ENCODE data around the gene CHAT. TPM values are rescaled to one million over a fixed set of nuclear protein-coding genes. Genes with fewer than 3 reads are reported as not detected.

The CHAT gene
- total RNA-seq, 1 experiment from 2014 or later, result not detected

DNA sequence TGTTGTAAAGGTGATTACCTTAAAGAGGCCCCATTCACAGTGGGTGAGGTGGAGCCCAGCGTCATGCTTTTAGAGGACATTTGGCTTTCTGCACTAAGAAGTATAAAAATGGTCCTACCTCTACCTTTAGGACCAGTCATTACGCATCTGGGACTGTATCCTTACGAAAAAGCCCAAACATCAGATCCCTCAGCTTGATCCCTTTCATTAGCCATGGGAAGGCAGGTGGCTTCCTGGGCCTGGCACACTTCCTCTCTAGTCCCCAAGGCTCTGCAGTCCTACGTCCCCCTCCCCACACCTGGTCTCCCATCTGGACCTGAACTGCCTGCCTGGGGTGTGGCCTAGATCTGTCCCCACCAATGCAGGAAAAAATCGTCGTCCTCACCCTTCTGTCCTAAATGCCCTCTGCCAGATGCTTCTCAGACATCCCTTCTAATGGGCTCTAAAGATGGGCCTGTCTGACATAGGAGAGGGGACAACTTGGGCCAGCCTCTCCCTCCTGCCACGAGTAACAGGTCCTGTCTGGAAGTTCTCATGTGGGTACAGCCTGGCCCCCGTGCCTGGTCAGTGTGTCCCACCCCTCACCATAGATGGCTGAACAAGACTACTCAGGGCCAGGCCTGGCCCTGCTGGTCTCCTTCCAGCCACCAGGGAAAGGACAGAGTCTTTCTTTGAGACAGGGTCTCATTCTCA, 15.5 kb upstream of the CHAT start:
- DNase-seq (ENCODE audit: unreplicated experiment), result no peak
- H3K9me3 Mint-ChIP-seq (ENCODE audit: unreplicated experiment), result no peaks in the 10 kb centered on the region
- TF ChIP-seq, protein P1, sequence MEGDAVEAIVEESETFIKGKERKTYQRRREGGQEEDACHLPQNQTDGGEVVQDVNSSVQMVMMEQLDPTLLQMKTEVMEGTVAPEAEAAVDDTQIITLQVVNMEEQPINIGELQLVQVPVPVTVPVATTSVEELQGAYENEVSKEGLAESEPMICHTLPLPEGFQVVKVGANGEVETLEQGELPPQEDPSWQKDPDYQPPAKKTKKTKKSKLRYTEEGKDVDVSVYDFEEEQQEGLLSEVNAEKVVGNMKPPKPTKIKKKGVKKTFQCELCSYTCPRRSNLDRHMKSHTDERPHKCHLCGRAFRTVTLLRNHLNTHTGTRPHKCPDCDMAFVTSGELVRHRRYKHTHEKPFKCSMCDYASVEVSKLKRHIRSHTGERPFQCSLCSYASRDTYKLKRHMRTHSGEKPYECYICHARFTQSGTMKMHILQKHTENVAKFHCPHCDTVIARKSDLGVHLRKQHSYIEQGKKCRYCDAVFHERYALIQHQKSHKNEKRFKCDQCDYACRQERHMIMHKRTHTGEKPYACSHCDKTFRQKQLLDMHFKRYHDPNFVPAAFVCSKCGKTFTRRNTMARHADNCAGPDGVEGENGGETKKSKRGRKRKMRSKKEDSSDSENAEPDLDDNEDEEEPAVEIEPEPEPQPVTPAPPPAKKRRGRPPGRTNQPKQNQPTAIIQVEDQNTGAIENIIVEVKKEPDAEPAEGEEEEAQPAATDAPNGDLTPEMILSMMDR (IDR thresholded peaks at IDR 0.05; ENCODE audit: unreplicated experiment), result no peak
- CTCF ChIA-PET, result interaction anchor here (0.6 kb wide), 1 partner anchor 109 kb away, joined by 3 read pairs; no protein-coding TSS in a partner anchor
- no peak overlapping the region for H3K4me3 Mint-ChIP-seq (ENCODE audit: unreplicated experiment)
- H3K27ac Mint-ChIP-seq (ENCODE audit: low read depth, unreplicated experiment), result no peak overlapping the region
- BruUV-seq (replicated peaks), result no TSS peak
- H3K4me1 Mint-ChIP-seq (ENCODE audit: insufficient read depth, unreplicated experiment), result peaks cover 7% of the 10 kb centered on the region
- intact Hi-C loops (cut with micrococcal nuclease), result no loop called here
- POLR2A ChIA-PET, result no interaction called here
- H3K27me3 Mint-ChIP-seq (ENCODE audit: insufficient read depth, unreplicated experiment), result peaks cover 3% of the 10 kb centered on the region
- H3K36me3 Mint-ChIP-seq (ENCODE audit: insufficient read depth, unreplicated experiment), result no peaks in the 10 kb centered on the region

DNA sequence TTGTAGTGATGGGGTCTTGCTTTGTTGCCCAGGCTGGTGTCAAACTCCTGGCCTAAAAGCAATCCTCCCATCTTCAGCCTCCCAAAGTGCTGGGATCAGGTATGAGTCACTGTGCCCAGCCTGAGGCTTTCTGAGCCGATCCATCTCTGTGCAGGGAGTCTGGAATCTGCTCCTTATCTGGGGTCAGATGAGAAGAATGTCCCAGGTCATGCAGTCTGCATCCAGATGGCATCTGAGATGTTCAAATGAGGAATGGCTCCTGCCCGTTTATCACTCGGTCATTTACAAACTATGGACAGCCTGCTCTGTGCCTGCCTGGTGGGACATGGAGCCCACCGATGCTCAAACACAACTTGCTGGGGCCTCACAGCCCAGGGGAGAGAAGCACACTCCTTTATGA, 14.9 kb upstream of the CHAT start:
- H3K27me3 Mint-ChIP-seq (ENCODE audit: insufficient read depth, unreplicated experiment), result peaks cover 9% of the 10 kb centered on the region
- no peaks in the 10 kb centered on the region for H3K9me3 Mint-ChIP-seq (ENCODE audit: unreplicated experiment)
- ChIA-PET POLR2A (no interaction called here), CTCF (interaction anchor here (0.5 to 0.6 kb wide), 4 partner anchors 29 to 1046 kb away, joined by 3 read pairs; no protein-coding TSS in a partner anchor)
- TF ChIP-seq, protein P1 (IDR thresholded peaks at IDR 0.05; ENCODE audit: unreplicated experiment), result no peak
- no peak overlapping the region for H3K27ac Mint-ChIP-seq (ENCODE audit: low read depth, unreplicated experiment)
- no TSS peak for BruUV-seq (replicated peaks)
- intact Hi-C loops (cut with micrococcal nuclease), result no loop called here
- no peak for DNase-seq (ENCODE audit: unreplicated experiment)
- no peak overlapping the region for H3K4me3 Mint-ChIP-seq (ENCODE audit: unreplicated experiment)
- H3K4me1 Mint-ChIP-seq (ENCODE audit: insufficient read depth, unreplicated experiment), result peaks cover 6% of the 10 kb centered on the region
- no peaks in the 10 kb centered on the region for H3K36me3 Mint-ChIP-seq (ENCODE audit: insufficient read depth, unreplicated experiment)

DNA sequence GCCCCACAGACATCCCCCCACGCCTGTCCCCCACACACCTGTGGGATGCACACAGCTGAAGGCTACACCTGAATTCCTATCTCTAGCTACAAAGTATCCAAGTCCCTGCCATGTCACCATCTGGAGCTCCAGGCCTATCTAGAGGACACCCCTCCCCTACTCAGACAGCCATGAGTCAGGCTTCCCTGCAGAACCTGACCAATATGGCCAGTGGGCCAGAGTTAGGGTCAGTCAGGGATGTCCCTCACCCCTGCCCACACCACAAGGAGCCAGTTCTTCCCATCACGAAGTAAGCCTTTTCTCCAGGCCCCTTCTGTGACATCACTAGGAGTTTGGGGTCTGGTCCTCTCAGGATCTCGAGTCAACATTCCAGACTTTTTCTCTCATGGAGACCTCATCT, 14.3 kb upstream of the CHAT start:
- TF ChIP-seq, protein P1 (IDR thresholded peaks at IDR 0.05; ENCODE audit: unreplicated experiment), result no peak
- H3K4me1 Mint-ChIP-seq (ENCODE audit: insufficient read depth, unreplicated experiment), result peaks cover 6% of the 10 kb centered on the region
- no peaks in the 10 kb centered on the region for H3K36me3 Mint-ChIP-seq (ENCODE audit: insufficient read depth, unreplicated experiment)
- BruUV-seq (replicated peaks), result no TSS peak
- H3K27me3 Mint-ChIP-seq (ENCODE audit: insufficient read depth, unreplicated experiment), result peaks cover 15% of the 10 kb centered on the region
- no peaks in the 10 kb centered on the region for H3K9me3 Mint-ChIP-seq (ENCODE audit: unreplicated experiment)
- H3K27ac Mint-ChIP-seq (ENCODE audit: low read depth, unreplicated experiment), result no peak overlapping the region
- intact Hi-C loops (cut with micrococcal nuclease), result no loop called here
- no peak for DNase-seq (ENCODE audit: unreplicated experiment)
- no peak overlapping the region for H3K4me3 Mint-ChIP-seq (ENCODE audit: unreplicated experiment)
- ChIA-PET CTCF (interaction anchor here (0.5 to 0.6 kb wide), 2 partner anchors 28 to 1047 kb away, joined by 3 read pairs; no protein-coding TSS in a partner anchor), POLR2A (no interaction called here)

DNA sequence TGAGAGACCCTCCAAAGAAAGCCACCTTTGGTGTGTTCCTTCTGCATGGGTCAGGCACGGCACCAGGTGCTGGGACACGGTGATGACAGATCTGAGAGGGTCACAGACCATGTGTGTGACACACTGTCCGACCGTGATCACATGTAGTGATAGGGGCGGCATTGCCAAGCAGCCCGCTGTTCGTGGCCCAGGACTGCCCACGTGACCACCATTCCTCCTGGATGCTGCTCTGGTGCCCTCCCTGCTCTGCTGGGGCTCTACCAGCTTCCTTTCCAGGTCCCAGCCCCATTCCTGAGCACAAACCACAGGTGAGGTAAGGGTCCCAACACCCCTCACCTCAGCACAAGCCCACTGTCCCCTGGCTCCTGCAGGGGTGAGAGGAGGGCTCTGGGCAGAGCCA, 13.8 kb upstream of the CHAT start:
- DNase-seq (ENCODE audit: unreplicated experiment), result no peak
- TF ChIP-seq, protein P1 (IDR thresholded peaks at IDR 0.05; ENCODE audit: unreplicated experiment), result no peak
- intact Hi-C loops (cut with micrococcal nuclease), result loop anchor here (10.0 kb wide), 1 partner anchor 165 kb away; the partner anchor contains the start of gene OGDHL
- Mint-ChIP-seq H3K27ac (ENCODE audit: low read depth, unreplicated experiment) (no peak overlapping the region), H3K9me3 (ENCODE audit: unreplicated experiment) (no peaks in the 10 kb centered on the region), H3K4me1 (ENCODE audit: insufficient read depth, unreplicated experiment) (peaks cover 6% of the 10 kb centered on the region), H3K27me3 (ENCODE audit: insufficient read depth, unreplicated experiment) (peaks cover 20% of the 10 kb centered on the region), H3K4me3 (ENCODE audit: unreplicated experiment) (no peak overlapping the region), H3K36me3 (ENCODE audit: insufficient read depth, unreplicated experiment) (no peaks in the 10 kb centered on the region)
- CTCF ChIA-PET, result no interaction called here
- POLR2A ChIA-PET, result no interaction called here
- no TSS peak for BruUV-seq (replicated peaks)

All from MCF 10A (cell line).